DOHH2 (cell line): ENCODE results near the gene CLCN2.

Experiments
- CTCF ChIP-seq: fragments of 200-600 bp; sonication (generic); IDR thresholded peaks from one replicate; pipeline ENCODE4 v1.5.1; 2014; ENCODE audit warnings: antibody characterized with exemption, mild to moderate bottlenecking, low read depth, low read length; ENCODE audit not compliant: poor library complexity, severe bottlenecking
- EZH2phosphoT487 ChIP-seq: fragments of 200-600 bp; sonication (generic); IDR thresholded peaks from 2 replicates; pipeline ENCODE4 v1.6.1; 2017; ENCODE audit warnings: borderline replicate concordance, mild to moderate bottlenecking, antibody characterized with exemption, low read length, moderate library complexity, mixed read lengths

- no peak for TF ChIP-seq CTCF
- no peak for TF ChIP-seq EZH2phosphoT487
Measured at GRCh38 chr3:184360070-184360928, 1.1 kb downstream of the CLCN2 start.
